PFSK-1 (cell line): ENCODE results near the gene CYBB.

ENCODE experiments used
- FOXP2 ChIP-seq: optimal IDR thresholded peaks from 2 replicates; pipeline ENCODE3; 2011; ENCODE audit warnings: borderline replicate concordance, control low read depth, inconsistent platforms; ENCODE audit not compliant: insufficient read depth; ENCODE audit errors: extremely low read length, extremely low read depth
- POLR2AphosphoS5 ChIP-seq: IDR thresholded peaks from 2 replicates; pipeline ENCODE4 v1.6.1; 2012; ENCODE audit warnings: low read depth, mild to moderate bottlenecking, control low read depth, low read length, moderate library complexity
- SIN3A ChIP-seq: IDR thresholded peaks from 2 replicates; pipeline ENCODE4 v1.6.1; 2012; ENCODE audit warnings: mild to moderate bottlenecking, low read length, moderate library complexity, borderline replicate concordance; ENCODE audit not compliant: insufficient read depth
- TAF1 ChIP-seq: IDR thresholded peaks from 2 replicates; pipeline ENCODE4 v1.6.1; 2012; ENCODE audit warnings: low read length, control low read depth, borderline replicate concordance; ENCODE audit not compliant: insufficient read depth
- TF ChIP-seq, protein P1 (sequence below), 2 experiments: IDR thresholded peaks; 2 replicates each; pipeline versions ENCODE4 v1.6.1 to v1.8.0; 2011 to 2012; ENCODE audit warnings: low read depth in 2 of 2, low read length in 2 of 2, control low read depth in 1 of 2, inconsistent platforms in 1 of 2, mild to moderate bottlenecking in 1 of 2, moderate library complexity in 1 of 2; ENCODE audit not compliant: insufficient read depth in 1 of 2

Gene CYBB

DNA sequence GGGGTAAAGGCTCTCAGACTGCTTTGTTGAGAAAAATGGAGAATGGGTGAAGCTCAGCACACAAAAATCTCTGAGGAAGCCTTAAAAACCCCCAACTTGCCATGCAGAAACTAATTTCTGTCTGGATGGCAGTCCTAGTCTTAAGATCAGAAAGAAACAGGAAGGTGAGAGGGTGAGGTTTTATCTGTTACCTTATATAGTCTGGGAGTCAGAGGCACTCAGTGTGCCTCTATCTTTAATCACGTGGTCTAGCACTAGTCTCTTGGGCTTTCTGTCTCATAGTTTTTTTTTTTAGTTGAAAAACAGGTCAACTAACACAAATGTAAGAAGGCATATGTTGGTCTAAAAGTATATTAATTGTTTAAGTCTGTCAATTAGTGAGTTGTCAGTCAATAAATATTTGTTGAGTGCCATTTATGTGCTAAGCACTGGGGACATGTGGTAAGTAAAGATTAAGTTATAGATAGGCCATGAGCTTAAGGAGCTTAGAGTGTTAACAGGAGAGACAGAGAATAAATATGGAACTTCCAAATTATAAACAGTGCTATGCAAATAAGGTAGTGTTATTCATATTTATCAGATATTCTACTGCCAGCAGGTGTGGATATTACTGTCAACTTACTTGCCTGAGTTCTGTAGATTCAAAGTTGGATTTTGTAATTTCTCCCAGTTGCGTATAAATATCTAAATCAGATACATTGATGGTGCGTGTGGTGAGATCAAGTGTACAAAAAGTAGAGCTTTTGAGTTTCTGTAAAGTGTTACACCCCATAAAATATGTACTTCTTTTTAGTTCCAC is 7.0 kb downstream of the CYBB start:
- TF ChIP-seq POLR2AphosphoS5 (no peak), TAF1 (no peak), SIN3A (no peak), FOXP2 (no peak)
- TF ChIP-seq, protein P1, sequence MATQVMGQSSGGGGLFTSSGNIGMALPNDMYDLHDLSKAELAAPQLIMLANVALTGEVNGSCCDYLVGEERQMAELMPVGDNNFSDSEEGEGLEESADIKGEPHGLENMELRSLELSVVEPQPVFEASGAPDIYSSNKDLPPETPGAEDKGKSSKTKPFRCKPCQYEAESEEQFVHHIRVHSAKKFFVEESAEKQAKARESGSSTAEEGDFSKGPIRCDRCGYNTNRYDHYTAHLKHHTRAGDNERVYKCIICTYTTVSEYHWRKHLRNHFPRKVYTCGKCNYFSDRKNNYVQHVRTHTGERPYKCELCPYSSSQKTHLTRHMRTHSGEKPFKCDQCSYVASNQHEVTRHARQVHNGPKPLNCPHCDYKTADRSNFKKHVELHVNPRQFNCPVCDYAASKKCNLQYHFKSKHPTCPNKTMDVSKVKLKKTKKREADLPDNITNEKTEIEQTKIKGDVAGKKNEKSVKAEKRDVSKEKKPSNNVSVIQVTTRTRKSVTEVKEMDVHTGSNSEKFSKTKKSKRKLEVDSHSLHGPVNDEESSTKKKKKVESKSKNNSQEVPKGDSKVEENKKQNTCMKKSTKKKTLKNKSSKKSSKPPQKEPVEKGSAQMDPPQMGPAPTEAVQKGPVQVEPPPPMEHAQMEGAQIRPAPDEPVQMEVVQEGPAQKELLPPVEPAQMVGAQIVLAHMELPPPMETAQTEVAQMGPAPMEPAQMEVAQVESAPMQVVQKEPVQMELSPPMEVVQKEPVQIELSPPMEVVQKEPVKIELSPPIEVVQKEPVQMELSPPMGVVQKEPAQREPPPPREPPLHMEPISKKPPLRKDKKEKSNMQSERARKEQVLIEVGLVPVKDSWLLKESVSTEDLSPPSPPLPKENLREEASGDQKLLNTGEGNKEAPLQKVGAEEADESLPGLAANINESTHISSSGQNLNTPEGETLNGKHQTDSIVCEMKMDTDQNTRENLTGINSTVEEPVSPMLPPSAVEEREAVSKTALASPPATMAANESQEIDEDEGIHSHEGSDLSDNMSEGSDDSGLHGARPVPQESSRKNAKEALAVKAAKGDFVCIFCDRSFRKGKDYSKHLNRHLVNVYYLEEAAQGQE (IDR thresholded peaks at IDR 0.05; ENCODE audit: insufficient read depth in 1 of 2, low read depth in 2 of 2, low read length in 2 of 2) = no peak

DNA sequence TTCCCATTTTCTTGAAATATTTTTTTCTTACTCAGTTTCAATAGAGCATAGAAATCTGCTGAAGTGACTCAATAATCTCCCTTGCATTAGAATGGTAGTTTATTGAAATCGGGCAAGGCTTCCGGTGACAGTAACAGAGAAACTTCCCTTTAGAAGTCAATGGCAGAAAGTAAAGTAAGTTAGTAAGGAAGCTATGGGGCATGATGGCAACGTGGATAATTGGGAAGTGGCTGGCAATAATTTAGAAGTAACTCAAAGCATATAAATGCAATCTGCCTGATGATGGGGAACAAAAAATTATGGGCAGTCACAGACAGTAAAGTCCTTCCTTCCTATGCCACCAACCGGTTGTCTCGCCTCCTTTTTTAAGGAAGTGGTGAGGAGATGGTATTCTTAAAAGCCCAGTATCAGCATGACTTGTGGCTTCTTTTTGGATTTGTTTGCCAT is 7.6 kb downstream of the CYBB start:
- TF ChIP-seq, protein P1 (IDR thresholded peaks at IDR 0.05; ENCODE audit: insufficient read depth in 1 of 2, low read depth in 2 of 2, low read length in 2 of 2) = no peak
- TF ChIP-seq TAF1 = no peak
- TF ChIP-seq SIN3A = no peak
- TF ChIP-seq POLR2AphosphoS5 = no peak

DNA sequence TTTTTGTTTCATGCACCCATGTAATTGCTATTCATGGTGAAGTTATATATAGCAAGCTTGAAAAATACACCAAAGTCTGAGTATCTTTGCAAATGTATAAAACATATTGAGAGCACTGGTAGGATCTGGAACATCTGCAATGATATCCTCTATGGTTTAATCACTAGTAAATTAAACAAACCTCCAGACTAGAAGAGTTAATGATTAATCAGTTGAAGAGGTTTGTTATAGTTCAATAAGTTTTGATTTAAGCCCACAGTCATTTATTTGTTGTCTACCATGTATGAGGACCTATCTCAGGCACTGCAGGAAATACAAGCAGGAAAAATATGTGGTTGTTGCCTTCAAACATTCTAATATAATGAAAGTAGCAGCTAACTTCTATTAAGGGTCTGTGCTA is 16.5 kb downstream of the CYBB start:
- TF ChIP-seq POLR2AphosphoS5 (no peak), TAF1 (no peak), FOXP2 (no peak), SIN3A (no peak)
- TF ChIP-seq, protein P1 (IDR thresholded peaks at IDR 0.05; ENCODE audit: insufficient read depth in 1 of 2, low read depth in 2 of 2, low read length in 2 of 2) = no peak

DNA sequence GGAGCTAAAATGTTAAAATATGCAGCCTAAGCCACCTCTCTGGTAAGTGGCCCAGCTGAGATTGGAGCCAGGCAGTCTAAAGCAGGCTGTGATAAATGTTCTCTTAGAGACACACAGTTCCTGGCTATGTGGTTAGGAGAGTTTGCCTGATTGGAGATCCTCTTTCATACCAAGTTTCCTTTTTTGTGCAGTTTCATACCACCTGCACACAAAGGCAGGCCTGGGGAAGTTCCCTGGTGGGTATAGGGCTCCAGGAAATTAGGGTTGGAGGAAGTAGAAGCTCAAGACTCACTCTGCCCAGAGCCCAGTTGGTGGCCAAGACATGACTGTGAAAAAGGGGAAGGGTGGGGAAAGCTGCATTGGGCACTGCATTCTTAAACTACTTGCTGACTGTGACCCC is 16.9 kb downstream of the CYBB start:
- TF ChIP-seq SIN3A (no peak), POLR2AphosphoS5 (no peak), FOXP2 (no peak), TAF1 (no peak)
- TF ChIP-seq, protein P1 (IDR thresholded peaks at IDR 0.05; ENCODE audit: insufficient read depth in 1 of 2, low read depth in 2 of 2, low read length in 2 of 2) = no peak

DNA sequence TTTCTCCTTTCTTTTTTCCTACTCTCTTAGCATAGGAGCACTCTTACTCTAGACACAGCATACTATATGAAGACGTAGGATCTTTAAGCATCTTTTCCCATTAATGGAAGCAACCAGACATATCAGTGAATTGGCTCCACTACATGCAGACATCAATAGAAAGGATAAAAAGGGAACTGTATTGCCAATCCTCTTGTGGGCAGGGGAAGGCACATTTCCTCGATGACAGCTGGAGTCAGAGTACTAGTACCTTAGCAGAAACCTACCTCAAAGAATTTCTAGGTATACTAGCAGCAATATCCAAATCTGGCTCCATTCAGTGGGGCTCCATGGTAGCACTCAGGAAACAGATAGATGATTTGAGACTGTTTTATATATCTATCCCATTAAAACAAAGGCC is 20.1 kb downstream of the CYBB start:
- TF ChIP-seq, protein P1 (IDR thresholded peaks at IDR 0.05; ENCODE audit: insufficient read depth in 1 of 2, low read depth in 2 of 2, low read length in 2 of 2) = no peak
- TF ChIP-seq TAF1 (no peak), FOXP2 (no peak), SIN3A (no peak), POLR2AphosphoS5 (no peak)
